Measurements from ENCODE around the gene DAGLA.

Gene DAGLA

DNA sequence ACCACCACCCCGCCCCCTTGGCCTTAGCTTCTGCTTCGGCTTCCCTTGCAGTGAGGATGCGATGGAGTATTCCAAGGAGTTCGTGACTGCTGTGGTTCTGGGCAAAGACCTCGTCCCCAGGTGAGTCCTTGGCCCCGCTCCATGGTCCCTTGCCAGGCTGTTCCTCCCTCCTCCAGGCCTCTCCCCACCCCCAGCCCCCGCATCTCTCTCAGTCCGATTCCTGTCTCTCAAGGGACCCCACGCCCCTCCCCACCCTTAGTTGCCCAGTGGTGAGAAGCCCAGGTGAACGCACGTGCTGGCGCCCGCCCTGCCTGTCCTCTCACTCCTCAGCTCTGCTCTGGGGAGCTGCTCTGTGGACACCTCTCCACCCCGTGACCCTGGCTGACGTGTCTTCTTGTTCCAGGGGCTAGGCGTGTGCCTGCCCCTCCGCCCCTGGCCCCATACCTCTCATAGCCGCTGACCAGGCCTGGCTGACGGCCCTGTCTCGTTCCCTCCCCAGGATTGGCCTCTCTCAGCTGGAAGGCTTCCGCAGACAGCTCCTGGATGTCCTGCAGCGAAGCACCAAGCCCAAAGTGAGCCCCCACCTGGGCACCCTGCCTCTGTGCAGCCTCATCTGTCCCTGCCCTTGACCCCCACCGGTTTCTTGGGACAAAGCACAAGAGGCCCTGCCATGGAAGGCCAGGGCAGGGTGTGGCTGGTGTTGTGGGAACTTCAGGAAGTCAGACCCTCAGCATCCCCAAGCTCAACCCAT is 57.6 kb downstream of the DAGLA start:
- Histone ChIP-seq H3K4me3 (ENCODE audit: insufficient read depth, low read length, poor library complexity, severe bottlenecking) (no peak overlapping the region), H3K9me3 (ENCODE audit: insufficient read depth, low read length) (no peaks in the 10 kb centered on the region), H3K79me2 (ENCODE audit: insufficient read depth, low read length) (no peaks in the 10 kb centered on the region), H2AFZ (ENCODE audit: low read depth, low read length, severe bottlenecking) (no peak overlapping the region), H3K36me3 (ENCODE audit: low read length) (no peaks in the 10 kb centered on the region), H3F3A (ENCODE audit: insufficient read depth) (no peaks in the 10 kb centered on the region), H3K9ac (ENCODE audit: low read length) (no peak overlapping the region), H3K27me3 (ENCODE audit: low read length) (no peaks in the 10 kb centered on the region), H3K4me2 (ENCODE audit: low read depth, low read length, poor library complexity, severe bottlenecking) (no peak overlapping the region), H3K9me2 (replicated peaks; ENCODE audit: insufficient read depth, low read length) (no peaks in the 10 kb centered on the region), H4K20me1 (ENCODE audit: low read depth, low read length) (no peaks in the 10 kb centered on the region), H3K27ac (ENCODE audit: low read depth, low read length) (no peak overlapping the region)
- no peak for TF ChIP-seq EZH2phosphoT487 (conservative IDR thresholded peaks at IDR 0.05; ENCODE audit: low read length)
- TF ChIP-seq, protein P1, sequence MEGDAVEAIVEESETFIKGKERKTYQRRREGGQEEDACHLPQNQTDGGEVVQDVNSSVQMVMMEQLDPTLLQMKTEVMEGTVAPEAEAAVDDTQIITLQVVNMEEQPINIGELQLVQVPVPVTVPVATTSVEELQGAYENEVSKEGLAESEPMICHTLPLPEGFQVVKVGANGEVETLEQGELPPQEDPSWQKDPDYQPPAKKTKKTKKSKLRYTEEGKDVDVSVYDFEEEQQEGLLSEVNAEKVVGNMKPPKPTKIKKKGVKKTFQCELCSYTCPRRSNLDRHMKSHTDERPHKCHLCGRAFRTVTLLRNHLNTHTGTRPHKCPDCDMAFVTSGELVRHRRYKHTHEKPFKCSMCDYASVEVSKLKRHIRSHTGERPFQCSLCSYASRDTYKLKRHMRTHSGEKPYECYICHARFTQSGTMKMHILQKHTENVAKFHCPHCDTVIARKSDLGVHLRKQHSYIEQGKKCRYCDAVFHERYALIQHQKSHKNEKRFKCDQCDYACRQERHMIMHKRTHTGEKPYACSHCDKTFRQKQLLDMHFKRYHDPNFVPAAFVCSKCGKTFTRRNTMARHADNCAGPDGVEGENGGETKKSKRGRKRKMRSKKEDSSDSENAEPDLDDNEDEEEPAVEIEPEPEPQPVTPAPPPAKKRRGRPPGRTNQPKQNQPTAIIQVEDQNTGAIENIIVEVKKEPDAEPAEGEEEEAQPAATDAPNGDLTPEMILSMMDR (IDR thresholded peaks at IDR 0.05; ENCODE audit: insufficient read depth, low read length, poor library complexity, severe bottlenecking) = no peak

DNA sequence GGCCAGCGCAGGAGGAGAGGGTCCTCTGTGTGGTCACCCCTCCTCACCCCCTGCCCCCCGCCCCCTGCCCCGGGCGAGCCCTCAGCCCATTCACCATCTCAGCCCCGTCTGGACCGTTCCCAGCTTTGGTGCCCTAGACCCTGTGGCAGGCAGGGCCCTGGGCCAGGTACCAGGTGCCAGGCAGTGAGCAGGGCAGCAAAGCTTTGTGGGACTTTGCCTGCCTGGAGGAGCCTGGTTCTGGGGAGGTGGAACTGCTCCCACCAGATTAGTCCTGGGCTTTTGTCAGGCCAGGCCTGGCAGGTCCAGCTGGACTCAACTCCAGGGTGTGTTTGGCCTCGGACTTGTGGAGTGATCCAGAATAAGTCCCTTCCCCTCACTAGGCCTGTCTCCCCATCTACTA is 58.6 kb downstream of the DAGLA start:
- no peaks in the 10 kb centered on the region for H3K79me2 ChIP-seq (ENCODE audit: insufficient read depth, low read length)
- H2AFZ ChIP-seq (ENCODE audit: low read depth, low read length, severe bottlenecking) = no peak overlapping the region
- no peaks in the 10 kb centered on the region for H3F3A ChIP-seq (ENCODE audit: insufficient read depth)
- H3K27ac ChIP-seq (ENCODE audit: low read depth, low read length) = no peak overlapping the region
- no peaks in the 10 kb centered on the region for H3K27me3 ChIP-seq (ENCODE audit: low read length)
- TF ChIP-seq, protein P1 (IDR thresholded peaks at IDR 0.05; ENCODE audit: insufficient read depth, low read length, poor library complexity, severe bottlenecking) = no peak
- TF ChIP-seq EZH2phosphoT487 (conservative IDR thresholded peaks at IDR 0.05; ENCODE audit: low read length) = no peak
- no peaks in the 10 kb centered on the region for H4K20me1 ChIP-seq (ENCODE audit: low read depth, low read length)
- H3K4me2 ChIP-seq (ENCODE audit: low read depth, low read length, poor library complexity, severe bottlenecking) = no peak overlapping the region
- H3K4me3 ChIP-seq (ENCODE audit: insufficient read depth, low read length, poor library complexity, severe bottlenecking) = no peak overlapping the region
- no peaks in the 10 kb centered on the region for H3K9me2 ChIP-seq (replicated peaks; ENCODE audit: insufficient read depth, low read length)
- H3K9me3 ChIP-seq (ENCODE audit: insufficient read depth, low read length) = no peaks in the 10 kb centered on the region
- H3K9ac ChIP-seq (ENCODE audit: low read length) = no peak overlapping the region
- no peaks in the 10 kb centered on the region for H3K36me3 ChIP-seq (ENCODE audit: low read length)

DNA sequence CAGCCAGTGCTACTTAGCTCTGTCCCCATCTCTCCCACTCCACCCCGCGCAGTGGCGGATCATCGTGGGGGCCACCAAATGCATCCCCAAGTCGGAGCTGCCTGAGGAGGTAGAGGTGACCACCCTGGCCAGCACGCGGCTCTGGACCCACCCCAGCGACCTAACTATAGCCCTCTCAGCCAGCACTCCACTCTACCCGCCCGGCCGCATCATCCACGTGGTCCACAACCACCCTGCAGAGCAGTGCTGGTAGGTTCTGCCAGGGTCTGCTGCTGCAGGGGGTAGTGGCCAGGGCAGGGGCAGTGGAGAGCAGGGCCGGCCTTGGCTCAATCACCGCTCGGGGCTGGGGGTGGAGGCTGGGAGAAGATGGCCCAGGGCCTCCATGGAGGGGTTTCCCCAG is 59.2 kb downstream of the DAGLA start:
- Histone ChIP-seq H3K79me2 (ENCODE audit: insufficient read depth, low read length) (no peaks in the 10 kb centered on the region), H2AFZ (ENCODE audit: low read depth, low read length, severe bottlenecking) (no peak overlapping the region), H3K9me3 (ENCODE audit: insufficient read depth, low read length) (no peaks in the 10 kb centered on the region), H3K27ac (ENCODE audit: low read depth, low read length) (no peak overlapping the region), H3K9me2 (replicated peaks; ENCODE audit: insufficient read depth, low read length) (no peaks in the 10 kb centered on the region), H3K4me2 (ENCODE audit: low read depth, low read length, poor library complexity, severe bottlenecking) (no peak overlapping the region), H3K36me3 (ENCODE audit: low read length) (no peaks in the 10 kb centered on the region), H3K9ac (ENCODE audit: low read length) (no peak overlapping the region), H4K20me1 (ENCODE audit: low read depth, low read length) (no peaks in the 10 kb centered on the region), H3K4me3 (ENCODE audit: insufficient read depth, low read length, poor library complexity, severe bottlenecking) (no peak overlapping the region), H3F3A (ENCODE audit: insufficient read depth) (no peaks in the 10 kb centered on the region), H3K27me3 (ENCODE audit: low read length) (no peaks in the 10 kb centered on the region)
- TF ChIP-seq, protein P1 (IDR thresholded peaks at IDR 0.05; ENCODE audit: insufficient read depth, low read length, poor library complexity, severe bottlenecking) = no peak
- no peak for TF ChIP-seq EZH2phosphoT487 (conservative IDR thresholded peaks at IDR 0.05; ENCODE audit: low read length)

All from SU-DHL-6 (cell line).